Liver (tissue), 9 donors: ENCODE results near the gene TBCD. TPM values are rescaled to one million over a fixed set of nuclear protein-coding genes. Genes with fewer than 3 reads are reported as not detected.

Source experiments
- DNase-seq: peaks from one replicate; pipeline ENCODE4 v3.0.0-alpha.2; 2017; ENCODE audit warnings: low spot score
- H3K27ac ChIP-seq, 2 donors: one replicate each; pipeline ENCODE4 v1.7.0; 2013; ENCODE audit warnings: inconsistent platforms in 2 of 2, low read length in 2 of 2, control low read depth in 1 of 2, low read depth in 1 of 2, mild to moderate bottlenecking in 1 of 2
- H3K27me3 ChIP-seq, 4 donors: one replicate each; pipeline versions ENCODE4 v1.6.1 to v1.7.0; 2013; ENCODE audit warnings: low read length in 3 of 4, inconsistent platforms in 1 of 4, mild to moderate bottlenecking in 1 of 4, moderate library complexity in 1 of 4; ENCODE audit not compliant: control insufficient read depth in 4 of 4, insufficient read depth in 4 of 4
- H3K36me3 ChIP-seq, 4 donors: one replicate each; pipeline versions ENCODE4 v1.6.1 to v1.7.0; 2013; ENCODE audit warnings: low read length in 3 of 4, mild to moderate bottlenecking in 3 of 4, low read depth in 1 of 4, moderate library complexity in 1 of 4; ENCODE audit not compliant: control insufficient read depth in 4 of 4, insufficient read depth in 3 of 4
- H3K4me1 ChIP-seq, 4 donors: one replicate each; pipeline versions ENCODE4 v1.6.1 to v1.7.0; 2013; ENCODE audit warnings: low read length in 3 of 4, mild to moderate bottlenecking in 3 of 4, moderate library complexity in 1 of 4; ENCODE audit not compliant: control insufficient read depth in 4 of 4, insufficient read depth in 4 of 4
- H3K4me3 ChIP-seq, 3 donors: one replicate each; pipeline versions ENCODE4 v1.6.1 to v1.7.0; 2013; ENCODE audit warnings: low read length in 3 of 3, control low read depth in 1 of 3, low read depth in 1 of 3, mild to moderate bottlenecking in 1 of 3
- H3K9ac ChIP-seq, 2 donors: one replicate each; pipeline ENCODE4 v1.7.0; 2013; ENCODE audit warnings: low read length in 2 of 2, mild to moderate bottlenecking in 2 of 2, moderate library complexity in 2 of 2, control low read depth in 1 of 2, low read depth in 1 of 2
- H3K9me3 ChIP-seq, 4 donors: one replicate each; pipeline versions ENCODE4 v1.6.1 to v1.7.0; 2013; ENCODE audit warnings: low read length in 3 of 4; ENCODE audit not compliant: control insufficient read depth in 4 of 4
- EGR1 ChIP-seq, 2 donors: IDR thresholded peaks; 2 replicates each; pipeline ENCODE4 v1.6.1; 2016 to 2018; ENCODE audit warnings: antibody characterized with exemption in 2 of 2, low read depth in 2 of 2
- FOXA1 ChIP-seq: IDR thresholded peaks from 2 replicates; pipeline ENCODE4 v1.6.1; 2016; ENCODE audit warnings: antibody characterized with exemption
- FOXA2 ChIP-seq: IDR thresholded peaks from 2 replicates; pipeline ENCODE4 v1.6.1; 2016; ENCODE audit warnings: antibody characterized with exemption
- GABPA ChIP-seq, 2 donors: IDR thresholded peaks in 1 of 2; conservative IDR thresholded peaks in 1 of 2; 2 replicates each; pipeline ENCODE4 v1.6.1; 2016; ENCODE audit warnings: antibody characterized with exemption in 2 of 2, mild to moderate bottlenecking in 1 of 2, moderate library complexity in 1 of 2
- HNF4A ChIP-seq, 2 donors: conservative IDR thresholded peaks; 2 replicates each; pipeline ENCODE4 v1.6.1; 2016; ENCODE audit warnings: antibody characterized with exemption in 2 of 2, mild to moderate bottlenecking in 2 of 2
- HNF4G ChIP-seq: IDR thresholded peaks from 2 replicates; pipeline ENCODE4 v1.6.1; 2016; ENCODE audit warnings: antibody characterized with exemption
- JUND ChIP-seq, 2 donors: IDR thresholded peaks; 2 replicates each; pipeline ENCODE4 v1.6.1; 2016; ENCODE audit warnings: antibody characterized with exemption in 2 of 2
- NR2F2 ChIP-seq: IDR thresholded peaks from 2 replicates; pipeline ENCODE4 v1.6.1; 2016; ENCODE audit warnings: antibody characterized with exemption
- RAD21 ChIP-seq, 2 donors: IDR thresholded peaks; 2 replicates each; pipeline ENCODE4 v1.6.1; 2016; ENCODE audit warnings: antibody characterized with exemption in 2 of 2, mild to moderate bottlenecking in 2 of 2
- RXRA ChIP-seq, 2 donors: IDR thresholded peaks; 2 replicates each; pipeline ENCODE4 v1.6.1; 2017 to 2018; ENCODE audit warnings: antibody characterized with exemption in 2 of 2, mild to moderate bottlenecking in 1 of 2
- SP1 ChIP-seq: IDR thresholded peaks from 2 replicates; pipeline ENCODE4 v1.6.1; 2018; ENCODE audit warnings: antibody characterized with exemption, mild to moderate bottlenecking
- YY1 ChIP-seq: IDR thresholded peaks from 2 replicates; pipeline ENCODE4 v1.6.1; 2016; ENCODE audit warnings: antibody characterized with exemption, mild to moderate bottlenecking
- WGBS: extraction: QIAGEN DNeasy Blood & Tissue Kit; methylation state at CpG from one replicate; pipeline ENCODE4 v1.1.7; 2013; 5-methylcytosine and 5-hydroxymethylcytosine counted together
- polyA plus RNA-seq, 2 donors: library from polyadenylated mRNA; stranded (reverse) in 1 of 2; unstranded in 1 of 2; fragments of 200-250 nt in 1 of 2; fragments of >200 nt in 1 of 2; fragmentation: Nextera tagmentation in 1 of 2; extraction: Ambion mirVana in 1 of 2; gene quantifications; one replicate each; pipeline versions ENCODE4 v1.2.1 to v1.2.3, GENCODE V29; 2013 to 2015
- total RNA-seq, 2 donors: library from RNA; depleted of rRNA; stranded (reverse); fragments of >200 nt; gene quantifications; one replicate each; pipeline ENCODE4 v1.2.3, GENCODE V29; 2014
- TF ChIP-seq, protein P1 (sequence below): IDR thresholded peaks from 2 replicates; pipeline ENCODE4 v1.6.1; 2016; ENCODE audit warnings: antibody characterized with exemption, mild to moderate bottlenecking
- TF ChIP-seq, protein P2 (sequence below): IDR thresholded peaks from 2 replicates; pipeline ENCODE4 v1.6.1; 2016; ENCODE audit warnings: antibody characterized with exemption
- TF ChIP-seq, protein P3 (sequence below): IDR thresholded peaks from 2 replicates; pipeline ENCODE4 v1.6.1; 2016; ENCODE audit warnings: antibody characterized with exemption
- TF ChIP-seq, protein P4 (sequence below): fragments of 150-350 bp; IDR thresholded peaks from 2 replicates; pipeline ENCODE4 v1.5.1; 2017; ENCODE audit warnings: improper control_type of control experiment, low read depth, low read length; ENCODE audit not compliant: missing input control
- TF ChIP-seq, protein P5 (sequence below): IDR thresholded peaks from 2 replicates; pipeline ENCODE4 v1.6.1; 2016; ENCODE audit warnings: antibody characterized with exemption
- donor health status: healthy.
- donor health status: healthy.
- donor health status: healthy.
- donor health status: healthy.
- donor health status: healthy.

Gene TBCD
- total and polyA plus RNA-seq, 4 donors = 29.8 to 42.2 (median 33.0) TPM

DNA sequence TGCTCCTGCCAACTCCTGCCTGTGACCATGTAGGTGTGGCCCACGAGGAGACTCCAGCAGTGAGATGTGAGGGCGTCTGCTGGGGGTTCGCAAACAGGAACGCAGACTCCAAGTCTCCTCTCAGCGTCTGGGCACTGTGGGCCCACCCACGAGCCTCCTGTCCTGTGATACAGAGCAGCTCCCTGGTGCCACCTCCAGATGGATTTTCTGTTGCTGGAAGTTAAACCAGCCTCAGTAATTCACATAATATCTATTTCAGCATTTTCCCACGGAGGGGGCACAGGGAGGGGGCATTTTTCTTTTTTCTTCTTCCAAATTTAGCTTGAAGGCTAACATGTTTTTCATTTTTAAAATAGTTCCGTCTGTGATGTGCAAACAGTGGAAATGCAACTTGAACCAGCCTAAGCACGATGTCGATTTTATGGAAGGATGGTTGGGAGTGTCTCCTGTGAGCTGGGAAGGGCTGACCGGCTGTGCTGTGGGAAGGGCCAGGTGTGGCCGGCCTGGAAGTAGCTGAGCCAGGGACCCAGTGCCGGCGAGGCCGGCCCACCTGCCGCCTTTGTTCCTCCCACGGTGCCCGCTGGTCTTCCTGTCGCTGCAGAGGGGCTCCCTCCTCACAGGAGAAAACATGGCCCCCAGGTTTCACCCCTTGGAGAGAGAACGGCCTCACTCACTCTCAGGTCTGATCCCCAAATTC, 49.5 kb upstream of the TBCD start:
- Histone ChIP-seq H3K4me3 (no peak overlapping the region), H3K27ac (no peak overlapping the region), H3K27me3 (no peaks in the 10 kb centered on the region), H3K9ac (no peak overlapping the region), H3K36me3 (no peaks in the 10 kb centered on the region), H3K9me3 (no peaks in the 10 kb centered on the region), H3K4me1 (peaks cover 10 to 28% (median 19%) of the 10 kb centered on the region in 4 donors)
- TF ChIP-seq FOXA1 = no peak
- TF ChIP-seq, protein P1, sequence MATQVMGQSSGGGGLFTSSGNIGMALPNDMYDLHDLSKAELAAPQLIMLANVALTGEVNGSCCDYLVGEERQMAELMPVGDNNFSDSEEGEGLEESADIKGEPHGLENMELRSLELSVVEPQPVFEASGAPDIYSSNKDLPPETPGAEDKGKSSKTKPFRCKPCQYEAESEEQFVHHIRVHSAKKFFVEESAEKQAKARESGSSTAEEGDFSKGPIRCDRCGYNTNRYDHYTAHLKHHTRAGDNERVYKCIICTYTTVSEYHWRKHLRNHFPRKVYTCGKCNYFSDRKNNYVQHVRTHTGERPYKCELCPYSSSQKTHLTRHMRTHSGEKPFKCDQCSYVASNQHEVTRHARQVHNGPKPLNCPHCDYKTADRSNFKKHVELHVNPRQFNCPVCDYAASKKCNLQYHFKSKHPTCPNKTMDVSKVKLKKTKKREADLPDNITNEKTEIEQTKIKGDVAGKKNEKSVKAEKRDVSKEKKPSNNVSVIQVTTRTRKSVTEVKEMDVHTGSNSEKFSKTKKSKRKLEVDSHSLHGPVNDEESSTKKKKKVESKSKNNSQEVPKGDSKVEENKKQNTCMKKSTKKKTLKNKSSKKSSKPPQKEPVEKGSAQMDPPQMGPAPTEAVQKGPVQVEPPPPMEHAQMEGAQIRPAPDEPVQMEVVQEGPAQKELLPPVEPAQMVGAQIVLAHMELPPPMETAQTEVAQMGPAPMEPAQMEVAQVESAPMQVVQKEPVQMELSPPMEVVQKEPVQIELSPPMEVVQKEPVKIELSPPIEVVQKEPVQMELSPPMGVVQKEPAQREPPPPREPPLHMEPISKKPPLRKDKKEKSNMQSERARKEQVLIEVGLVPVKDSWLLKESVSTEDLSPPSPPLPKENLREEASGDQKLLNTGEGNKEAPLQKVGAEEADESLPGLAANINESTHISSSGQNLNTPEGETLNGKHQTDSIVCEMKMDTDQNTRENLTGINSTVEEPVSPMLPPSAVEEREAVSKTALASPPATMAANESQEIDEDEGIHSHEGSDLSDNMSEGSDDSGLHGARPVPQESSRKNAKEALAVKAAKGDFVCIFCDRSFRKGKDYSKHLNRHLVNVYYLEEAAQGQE = no peak
- no peak for TF ChIP-seq NR2F2
- TF ChIP-seq HNF4A (conservative IDR thresholded peaks at IDR 0.05) = no peak
- no peak for DNase-seq
- WGBS = 77% methylated on average over 20 of the region's 20 CpGs

DNA sequence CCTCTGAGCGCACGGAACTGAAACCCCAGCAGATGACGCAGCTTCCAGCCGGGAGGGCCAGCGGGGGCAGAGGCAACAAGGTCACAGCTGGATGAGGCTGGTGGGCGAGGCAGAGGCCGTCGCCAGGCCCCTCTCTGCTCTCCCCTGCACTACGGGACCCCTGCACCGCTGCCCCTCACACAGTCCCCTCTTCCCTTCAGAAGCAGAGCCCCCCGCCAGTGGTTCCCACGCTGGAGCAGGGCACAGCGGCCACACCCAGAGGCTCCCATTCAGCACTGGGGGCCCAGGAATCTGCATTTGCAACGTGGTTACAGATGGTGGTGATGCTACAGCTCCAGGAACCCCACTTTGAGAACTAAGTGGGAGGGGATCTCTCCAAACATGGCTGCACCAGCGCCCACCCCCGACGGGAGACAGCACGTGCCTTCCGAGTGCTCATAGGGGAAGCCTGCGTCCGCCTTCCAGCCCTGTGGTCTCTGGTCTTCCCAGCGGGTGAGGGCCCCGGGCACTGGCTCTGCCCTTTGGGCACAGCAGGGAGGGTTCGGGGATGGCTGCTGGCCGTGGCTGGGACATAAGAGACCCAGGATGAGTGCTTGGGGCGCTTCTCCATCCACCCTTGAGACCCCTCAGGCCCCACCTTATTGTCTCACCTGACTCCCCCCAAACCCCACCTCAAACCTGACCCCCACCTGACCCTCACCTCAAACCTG, 48.7 kb upstream of the TBCD start:
- Histone ChIP-seq H3K36me3 (no peaks in the 10 kb centered on the region), H3K9ac (no peak overlapping the region), H3K4me3 (no peak overlapping the region), H3K27me3 (no peaks in the 10 kb centered on the region), H3K4me1 (peaks cover 6 to 24% (median 16%) of the 10 kb centered on the region in 4 donors), H3K9me3 (no peaks in the 10 kb centered on the region), H3K27ac (no peak overlapping the region)
- 83% methylated on average over 26 of the region's 26 CpGs for WGBS
- TF ChIP-seq RXRA (IDR thresholded peaks at IDR 0.05) (no peak), FOXA1 (no peak), FOXA2 (no peak), YY1 (no peak), GABPA (IDR thresholded peaks at IDR 0.05 in 1 of 2, conservative IDR thresholded peaks at IDR 0.05 in 1 of 2) (no peak), HNF4A (conservative IDR thresholded peaks at IDR 0.05) (no peak), NR2F2 (no peak), JUND (IDR thresholded peaks at IDR 0.05) (no peak), RAD21 (IDR thresholded peaks at IDR 0.05) (no peak), SP1 (no peak), EGR1 (IDR thresholded peaks at IDR 0.05; ENCODE audit: low read depth in 2 of 2) (no peak), HNF4G (no peak)
- TF ChIP-seq, protein P2, sequence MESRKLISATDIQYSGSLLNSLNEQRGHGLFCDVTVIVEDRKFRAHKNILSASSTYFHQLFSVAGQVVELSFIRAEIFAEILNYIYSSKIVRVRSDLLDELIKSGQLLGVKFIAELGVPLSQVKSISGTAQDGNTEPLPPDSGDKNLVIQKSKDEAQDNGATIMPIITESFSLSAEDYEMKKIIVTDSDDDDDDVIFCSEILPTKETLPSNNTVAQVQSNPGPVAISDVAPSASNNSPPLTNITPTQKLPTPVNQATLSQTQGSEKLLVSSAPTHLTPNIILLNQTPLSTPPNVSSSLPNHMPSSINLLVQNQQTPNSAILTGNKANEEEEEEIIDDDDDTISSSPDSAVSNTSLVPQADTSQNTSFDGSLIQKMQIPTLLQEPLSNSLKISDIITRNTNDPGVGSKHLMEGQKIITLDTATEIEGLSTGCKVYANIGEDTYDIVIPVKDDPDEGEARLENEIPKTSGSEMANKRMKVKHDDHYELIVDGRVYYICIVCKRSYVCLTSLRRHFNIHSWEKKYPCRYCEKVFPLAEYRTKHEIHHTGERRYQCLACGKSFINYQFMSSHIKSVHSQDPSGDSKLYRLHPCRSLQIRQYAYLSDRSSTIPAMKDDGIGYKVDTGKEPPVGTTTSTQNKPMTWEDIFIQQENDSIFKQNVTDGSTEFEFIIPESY = no peak
- TF ChIP-seq, protein P3, sequence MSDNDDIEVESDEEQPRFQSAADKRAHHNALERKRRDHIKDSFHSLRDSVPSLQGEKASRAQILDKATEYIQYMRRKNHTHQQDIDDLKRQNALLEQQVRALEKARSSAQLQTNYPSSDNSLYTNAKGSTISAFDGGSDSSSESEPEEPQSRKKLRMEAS = no peak
- TF ChIP-seq, protein P4, sequence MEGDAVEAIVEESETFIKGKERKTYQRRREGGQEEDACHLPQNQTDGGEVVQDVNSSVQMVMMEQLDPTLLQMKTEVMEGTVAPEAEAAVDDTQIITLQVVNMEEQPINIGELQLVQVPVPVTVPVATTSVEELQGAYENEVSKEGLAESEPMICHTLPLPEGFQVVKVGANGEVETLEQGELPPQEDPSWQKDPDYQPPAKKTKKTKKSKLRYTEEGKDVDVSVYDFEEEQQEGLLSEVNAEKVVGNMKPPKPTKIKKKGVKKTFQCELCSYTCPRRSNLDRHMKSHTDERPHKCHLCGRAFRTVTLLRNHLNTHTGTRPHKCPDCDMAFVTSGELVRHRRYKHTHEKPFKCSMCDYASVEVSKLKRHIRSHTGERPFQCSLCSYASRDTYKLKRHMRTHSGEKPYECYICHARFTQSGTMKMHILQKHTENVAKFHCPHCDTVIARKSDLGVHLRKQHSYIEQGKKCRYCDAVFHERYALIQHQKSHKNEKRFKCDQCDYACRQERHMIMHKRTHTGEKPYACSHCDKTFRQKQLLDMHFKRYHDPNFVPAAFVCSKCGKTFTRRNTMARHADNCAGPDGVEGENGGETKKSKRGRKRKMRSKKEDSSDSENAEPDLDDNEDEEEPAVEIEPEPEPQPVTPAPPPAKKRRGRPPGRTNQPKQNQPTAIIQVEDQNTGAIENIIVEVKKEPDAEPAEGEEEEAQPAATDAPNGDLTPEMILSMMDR = no peak
- TF ChIP-seq, protein P5, sequence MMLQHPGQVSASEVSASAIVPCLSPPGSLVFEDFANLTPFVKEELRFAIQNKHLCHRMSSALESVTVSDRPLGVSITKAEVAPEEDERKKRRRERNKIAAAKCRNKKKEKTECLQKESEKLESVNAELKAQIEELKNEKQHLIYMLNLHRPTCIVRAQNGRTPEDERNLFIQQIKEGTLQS = no peak
- DNase-seq = no peak
